ENCODE results near the gene TANC1. TPM values are rescaled to one million over a fixed set of nuclear protein-coding genes. Genes with fewer than 3 reads are reported as not detected.

TANC1 gene
- total RNA-seq = 17.1 and 22.6 TPM in 2 replicates

DNA sequence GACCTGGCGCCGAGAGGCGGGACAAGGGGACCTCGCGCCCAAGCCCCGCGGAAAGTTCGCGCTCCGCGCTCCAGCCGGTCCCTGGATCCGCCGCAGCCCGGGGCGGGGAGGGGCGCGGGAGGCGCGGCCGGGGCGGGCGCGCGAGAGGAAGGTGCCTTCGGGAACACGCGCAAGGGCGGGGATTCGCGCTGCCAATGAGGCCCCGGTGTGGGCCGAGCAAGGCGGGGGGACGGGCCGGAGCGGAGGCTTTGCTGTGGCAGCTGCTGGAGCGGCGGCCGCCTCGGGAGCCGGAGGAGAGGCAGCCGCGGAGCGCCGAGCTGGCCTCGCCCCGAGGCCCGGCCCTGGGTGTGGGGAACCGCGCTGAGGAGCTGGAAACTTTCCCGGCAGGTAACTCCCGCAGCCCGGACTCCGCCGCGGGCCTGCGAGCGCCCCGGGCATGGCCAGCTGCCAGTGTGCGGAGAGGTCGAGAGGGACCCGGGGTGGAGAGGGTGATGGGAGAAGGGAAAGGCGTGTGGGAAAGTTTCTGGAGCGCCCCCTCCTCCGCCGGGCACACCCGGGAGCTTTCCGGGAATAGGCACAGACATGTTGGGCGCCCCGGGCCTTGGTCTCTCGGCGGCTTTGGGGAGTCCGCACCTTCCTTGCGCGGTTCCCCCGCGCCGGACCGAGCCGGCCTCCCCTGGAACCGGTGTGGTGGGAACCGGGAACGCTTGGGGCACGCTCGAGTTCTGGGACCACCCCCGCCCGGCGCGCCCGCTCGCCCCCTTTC is at the start of gene TANC1:
Gene TANC1 (plus strand): TSS at position 245 of the 766 bp plus-strand sequence. CDS start 97,271 bp downstream, outside the sequence.

Other genes starting within 250 kb of the TANC1 start
- 0.24 TPM in 1 of 2 replicates, not detected in the other for gene DAPL1, start 173.3 kb upstream of the TANC1 start, total RNA-seq